K562 (cell line): ENCODE results near the gene TMEM117.

Experiments
- C11orf30 ChIP-seq: fragments of 450-650 bp; IDR thresholded peaks from 2 replicates; pipeline ENCODE4 v1.6.1; 2016; ENCODE audit warnings: low read depth, mild to moderate bottlenecking
- NFRKB ChIP-seq: fragments of 450-650 bp; IDR thresholded peaks from 2 replicates; pipeline ENCODE4 v1.6.1; 2016; ENCODE audit warnings: low read depth
- ZNF175 ChIP-seq: fragments of 200-800 bp; sonication (Bioruptor generic); IDR thresholded peaks from 2 replicates; pipeline ENCODE4 v1.6.1; 2016; ENCODE audit warnings: low read depth, mild to moderate bottlenecking, missing genetic modification characterization, missing compliant biosample characterization

- TF ChIP-seq NFRKB (no peak), ZNF175 (no peak), C11orf30 (no peak)
Observed at GRCh38 chr12:44000309-44000952, 164.6 kb downstream of the TMEM117 start.
